Activated T-cell treated with anti-CD3 and anti-CD28 coated beads for 48 hours (primary cell): Measurements from ENCODE around the gene PITX1.
"Not testable (repeated sequence)": the region's sequence is repeated elsewhere in the genome, so short reads cannot be mapped to it uniquely, and the experiment has no call there.

Source experiments
- DNase-seq: peaks from one replicate; pipeline ENCODE4 v3.0.0-alpha.2; 2020; ENCODE audit warnings: low read depth

PITX1 gene

DNA sequence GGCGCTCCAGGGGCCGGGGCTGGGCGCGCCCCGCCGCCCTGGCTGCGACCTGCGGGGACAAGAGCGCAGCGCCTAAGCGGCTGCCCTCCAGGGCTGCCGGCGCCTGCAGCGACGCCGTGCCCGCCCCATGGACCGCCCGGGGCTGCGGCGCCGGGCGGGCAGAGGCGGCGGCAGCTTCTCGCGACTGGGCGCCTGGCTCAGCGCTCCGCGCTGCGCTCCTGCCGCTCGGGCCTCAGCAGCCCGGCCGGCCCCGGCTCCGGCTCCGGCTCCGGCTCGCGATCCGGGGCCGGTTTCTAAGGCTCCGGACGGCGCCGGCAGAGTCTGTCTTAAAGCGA is at the start of gene PITX1:
Gene PITX1 (minus strand): TSS at position 328 of the 335 bp plus-strand sequence. CDS start 347 bp downstream, outside the sequence.
- DNase-seq, result no peak

DNA sequence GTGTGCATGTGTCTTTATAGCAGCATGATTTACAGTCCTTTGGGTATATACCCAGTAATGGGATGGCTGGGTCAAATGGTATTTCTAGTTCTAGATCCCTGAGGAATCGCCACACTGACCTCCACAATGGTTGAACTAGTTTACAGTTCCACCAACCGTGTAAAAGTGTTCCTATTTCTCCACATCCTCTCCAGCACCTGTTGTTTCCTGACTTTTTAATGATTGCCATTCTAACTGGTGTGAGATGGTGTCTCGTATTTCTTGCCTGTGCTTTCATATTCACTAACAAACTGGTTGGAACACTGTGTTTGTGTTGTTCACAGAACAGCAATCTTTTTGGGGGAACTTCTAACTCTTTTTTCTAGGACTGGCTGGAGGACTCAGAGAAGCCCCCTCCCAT is 49.3 kb upstream of the PITX1 start:
- not testable (repeated sequence) for DNase-seq

DNA sequence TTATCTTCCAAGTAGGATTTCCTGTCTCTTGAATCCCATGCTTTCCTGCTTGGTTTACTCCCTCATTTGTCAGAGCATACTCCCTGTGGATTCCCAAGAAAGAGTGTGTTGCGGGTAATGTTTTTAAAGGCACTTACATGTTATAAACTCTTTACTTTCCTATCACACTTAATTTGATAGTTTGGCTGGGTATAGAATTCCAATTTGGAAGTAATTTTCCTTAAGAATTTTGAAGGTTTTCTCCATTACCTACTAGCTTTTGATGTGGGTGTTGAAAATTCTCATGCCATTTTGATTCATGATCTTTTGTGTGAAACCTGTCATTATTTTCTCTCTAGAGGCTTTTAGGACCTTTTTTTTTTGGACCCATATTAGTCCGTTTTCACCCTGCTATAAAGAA is 47.2 kb upstream of the PITX1 start:
- no peak for DNase-seq

DNA sequence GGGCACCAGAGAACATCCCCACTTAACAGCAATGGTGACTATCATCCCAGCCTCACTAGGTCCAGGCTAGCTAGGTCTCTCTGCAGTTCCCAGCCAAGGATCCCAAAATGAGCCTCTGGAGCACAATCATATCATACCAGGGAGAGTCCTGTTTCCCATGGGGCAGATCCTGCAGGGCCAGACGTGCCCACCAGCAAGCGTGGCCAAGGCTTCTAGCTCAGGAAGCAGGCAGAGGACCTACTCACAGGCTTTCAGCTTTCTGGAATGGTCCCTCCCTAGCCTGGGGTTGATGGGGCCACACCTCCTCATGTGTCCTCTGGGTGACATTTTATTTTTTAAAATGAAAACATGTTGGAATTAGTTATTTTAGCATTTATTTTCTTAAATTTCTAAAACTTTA is 45.7 kb upstream of the PITX1 start:
- DNase-seq, result no peak

DNA sequence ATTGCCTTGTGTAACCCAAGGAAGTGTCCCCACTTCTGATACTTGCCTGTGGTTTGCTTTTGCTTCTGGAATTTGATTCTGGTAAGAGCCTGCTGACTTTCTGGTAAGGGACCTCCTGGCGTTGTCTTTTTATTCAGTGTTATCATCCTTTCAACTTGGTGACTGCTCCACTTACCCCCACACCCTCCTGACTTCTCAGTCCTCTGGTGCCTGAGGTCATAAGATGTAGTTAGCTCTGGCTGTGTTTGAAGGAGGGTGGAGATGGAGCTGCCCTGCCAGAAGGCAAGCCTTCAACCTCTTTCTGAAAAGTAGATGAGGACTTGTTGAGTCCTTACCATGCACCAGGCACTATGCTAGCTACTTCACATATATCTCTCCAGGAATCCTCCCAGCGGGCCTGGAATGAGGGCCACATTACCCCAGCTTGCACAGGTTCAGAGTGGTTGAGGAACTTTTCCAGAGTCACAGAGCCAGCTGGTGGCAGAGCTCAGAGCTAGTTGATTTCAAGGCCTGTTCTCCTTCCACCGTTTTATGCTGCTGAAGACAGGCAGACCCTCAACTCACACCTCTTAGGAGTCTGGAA is 45.2 kb upstream of the PITX1 start:
- DNase-seq, result no peak

DNA sequence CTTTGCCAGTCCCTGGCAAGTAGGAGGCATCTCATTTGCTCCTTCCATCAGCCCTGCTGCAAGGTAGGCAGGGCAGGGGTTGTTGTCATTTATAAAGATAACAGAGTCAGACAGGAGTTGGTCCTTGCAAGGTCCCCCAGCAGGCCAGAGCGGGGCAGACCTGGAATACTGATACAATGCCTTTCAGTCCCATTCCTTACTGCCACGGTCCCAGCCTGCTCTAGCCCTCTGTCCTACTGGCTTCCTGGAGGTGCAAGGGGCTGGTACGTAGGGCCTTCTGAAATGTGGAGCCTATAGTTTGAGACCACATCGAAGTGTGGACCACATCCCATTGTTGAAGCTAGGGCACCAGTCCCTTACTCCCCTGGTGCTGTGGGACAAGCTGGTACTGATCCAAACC is 42.8 kb upstream of the PITX1 start:
- no peak for DNase-seq

DNA sequence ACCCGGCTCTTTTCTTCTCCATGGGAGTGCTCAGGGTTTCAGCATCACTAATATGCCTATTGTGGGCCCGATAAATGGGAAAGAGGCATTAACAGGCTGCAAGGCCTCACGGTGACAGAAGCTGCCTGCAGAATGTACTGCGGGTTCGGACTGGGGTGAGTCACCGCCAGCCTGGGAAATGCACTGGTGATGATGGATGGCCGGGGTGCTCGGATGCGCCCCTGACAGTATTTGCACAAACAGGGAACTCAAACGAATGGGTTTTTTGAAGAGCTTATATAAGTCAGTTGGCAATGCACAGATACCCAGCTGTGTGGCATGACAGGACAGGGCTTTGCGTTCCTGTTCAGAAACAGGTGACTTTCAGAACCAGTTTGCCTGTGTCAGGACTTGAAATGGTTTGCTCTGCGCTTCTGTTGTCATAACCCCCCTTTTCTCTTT is 42.0 kb upstream of the PITX1 start:
- no peak for DNase-seq

DNA sequence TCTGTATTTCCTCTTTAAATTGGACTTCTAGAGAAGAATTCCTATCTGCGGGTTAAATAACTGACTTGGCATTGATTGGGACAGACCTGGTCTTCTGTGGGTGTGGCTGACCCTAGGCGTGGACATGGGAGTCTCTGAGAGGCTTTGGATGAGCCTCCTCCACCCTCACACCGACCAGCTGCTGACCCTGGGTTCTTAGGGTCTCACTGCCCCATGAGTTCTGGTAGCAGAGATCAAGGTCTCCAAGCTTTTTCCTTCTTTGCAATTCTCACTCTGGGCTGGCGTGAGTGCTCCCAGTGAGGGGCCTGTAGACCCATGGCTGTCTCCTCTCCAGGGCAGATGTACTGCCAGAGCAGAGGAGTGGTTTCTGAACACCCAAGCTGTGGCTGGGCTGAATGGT is 41.6 kb upstream of the PITX1 start:
- DNase-seq, result no peak

DNA sequence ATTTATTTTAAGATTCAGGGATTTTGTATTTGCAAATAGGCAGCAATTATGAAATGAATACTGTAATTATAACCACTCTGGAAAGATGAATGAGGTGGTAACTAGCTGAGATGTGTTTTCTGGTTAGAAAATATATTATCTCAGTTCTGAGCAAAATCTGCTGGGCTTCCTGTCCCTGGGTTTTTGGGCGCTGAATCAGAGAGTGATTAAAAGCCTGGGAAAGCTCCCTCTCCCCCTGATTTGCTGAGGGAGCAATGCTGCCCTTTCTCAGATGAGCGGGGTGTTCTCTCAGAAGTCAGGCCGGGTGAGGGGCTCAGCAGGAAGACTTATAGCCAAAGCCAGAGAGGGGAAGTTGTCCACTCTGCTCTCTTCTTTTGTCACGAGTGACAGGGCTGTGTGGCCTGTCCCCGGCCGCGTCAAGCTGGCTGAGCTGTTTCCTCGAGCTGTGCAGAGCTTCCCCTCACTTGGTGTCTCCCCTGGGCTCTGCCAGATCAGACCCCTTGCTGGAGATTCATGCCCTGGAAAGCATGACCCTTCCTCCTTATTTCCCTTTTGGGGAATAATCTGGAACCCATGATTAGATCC is 39.8 kb upstream of the PITX1 start:
- no peak for DNase-seq

DNA sequence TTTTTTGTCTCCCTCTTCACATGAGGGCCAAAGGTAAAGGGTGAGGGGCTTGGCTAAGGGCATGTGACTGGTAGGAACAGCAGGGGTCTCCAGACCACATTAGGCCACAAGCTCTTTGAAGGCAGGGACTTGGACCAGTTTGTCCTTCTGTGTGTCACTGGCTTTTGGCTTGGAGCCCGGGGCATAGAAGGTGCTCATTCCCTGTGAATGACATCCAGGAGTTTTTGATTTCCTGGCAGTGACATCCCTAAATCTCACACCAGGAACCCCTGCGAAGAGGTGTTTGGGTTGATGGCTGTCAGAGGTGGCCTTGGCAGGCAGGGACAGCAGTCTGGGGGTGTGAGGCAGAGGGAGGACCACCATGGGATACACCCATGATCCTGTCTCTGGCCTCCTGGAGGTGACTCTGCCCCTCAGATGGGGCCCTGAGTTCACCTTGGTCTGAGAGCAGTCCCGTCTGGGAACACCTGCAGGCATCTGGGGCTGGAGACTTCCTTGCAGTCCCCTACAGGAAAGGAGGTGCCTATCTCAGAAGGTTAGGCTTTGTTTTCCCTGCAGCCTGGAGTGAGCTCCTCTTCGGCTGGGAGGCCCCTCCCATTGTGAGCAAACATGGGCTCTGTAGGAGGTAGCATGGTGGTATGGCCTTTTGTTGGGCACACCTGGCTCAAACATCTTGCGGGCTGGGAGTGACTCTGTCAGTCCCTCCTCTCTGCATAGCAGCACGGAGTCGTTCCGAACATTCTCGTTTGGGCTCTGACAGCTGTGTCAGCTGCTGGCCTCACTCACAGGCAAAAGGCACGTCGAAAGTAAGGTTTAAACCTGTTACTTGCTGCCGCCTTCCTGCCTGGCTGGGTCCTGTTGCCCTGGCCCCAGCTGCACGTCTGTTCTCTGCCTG is 38.6 kb upstream of the PITX1 start:
- no peak for DNase-seq

DNA sequence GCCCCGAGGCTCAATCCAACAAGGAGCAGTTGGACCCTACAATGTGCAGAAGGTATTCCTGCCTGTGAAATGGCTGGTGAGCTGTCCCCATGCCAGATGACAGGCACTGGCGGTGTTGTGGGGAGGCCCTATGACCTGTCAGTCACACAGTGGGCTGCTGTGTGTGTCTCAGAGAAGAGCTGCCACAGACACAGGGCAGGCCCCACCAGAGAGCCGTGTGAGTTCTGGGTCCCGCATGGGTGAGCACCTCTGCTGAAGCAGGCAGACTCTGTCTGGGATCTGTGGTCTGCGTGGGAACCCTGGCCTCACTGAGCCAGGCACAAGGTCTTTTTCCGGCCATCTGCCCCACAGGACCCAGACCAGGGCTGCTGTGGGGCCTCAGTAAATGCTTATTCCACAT is 37.3 kb upstream of the PITX1 start:
- no peak for DNase-seq

DNA sequence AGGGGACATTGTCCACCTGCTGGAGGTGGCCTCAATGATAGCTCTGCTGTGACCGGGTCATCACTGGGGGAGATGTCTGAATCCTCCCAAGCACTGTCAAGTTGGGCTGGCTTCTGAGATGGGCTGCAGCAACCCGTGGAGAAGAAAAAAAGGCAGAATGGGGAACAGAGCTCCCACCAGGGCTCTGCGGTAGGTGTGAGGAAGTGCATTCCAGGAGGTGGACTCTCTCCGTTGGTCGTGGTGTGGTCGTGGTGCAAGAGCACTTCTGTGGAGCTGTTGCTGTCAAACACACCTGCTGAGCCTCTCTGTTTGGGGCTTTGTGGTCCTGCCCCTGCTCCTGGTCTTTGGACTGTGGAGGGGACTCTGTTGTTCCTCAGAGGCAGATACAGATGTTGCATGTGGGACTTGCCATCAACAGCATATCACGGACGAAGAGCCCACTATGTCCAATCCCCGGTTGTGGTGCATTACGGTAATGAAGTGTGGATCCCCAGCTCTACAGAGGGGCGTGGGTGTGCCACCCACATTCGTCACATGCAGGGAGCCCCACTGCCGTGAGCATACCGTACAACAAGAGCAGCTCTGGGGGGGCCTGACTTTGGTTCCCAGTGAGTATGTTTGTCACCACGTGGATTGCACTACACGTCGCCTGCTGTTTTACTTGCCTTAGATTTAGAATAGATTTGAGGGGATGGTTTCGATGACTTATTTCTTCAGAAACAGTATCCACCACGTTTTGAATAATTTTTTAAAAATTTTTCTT is 36.0 kb upstream of the PITX1 start:
- no peak for DNase-seq

DNA sequence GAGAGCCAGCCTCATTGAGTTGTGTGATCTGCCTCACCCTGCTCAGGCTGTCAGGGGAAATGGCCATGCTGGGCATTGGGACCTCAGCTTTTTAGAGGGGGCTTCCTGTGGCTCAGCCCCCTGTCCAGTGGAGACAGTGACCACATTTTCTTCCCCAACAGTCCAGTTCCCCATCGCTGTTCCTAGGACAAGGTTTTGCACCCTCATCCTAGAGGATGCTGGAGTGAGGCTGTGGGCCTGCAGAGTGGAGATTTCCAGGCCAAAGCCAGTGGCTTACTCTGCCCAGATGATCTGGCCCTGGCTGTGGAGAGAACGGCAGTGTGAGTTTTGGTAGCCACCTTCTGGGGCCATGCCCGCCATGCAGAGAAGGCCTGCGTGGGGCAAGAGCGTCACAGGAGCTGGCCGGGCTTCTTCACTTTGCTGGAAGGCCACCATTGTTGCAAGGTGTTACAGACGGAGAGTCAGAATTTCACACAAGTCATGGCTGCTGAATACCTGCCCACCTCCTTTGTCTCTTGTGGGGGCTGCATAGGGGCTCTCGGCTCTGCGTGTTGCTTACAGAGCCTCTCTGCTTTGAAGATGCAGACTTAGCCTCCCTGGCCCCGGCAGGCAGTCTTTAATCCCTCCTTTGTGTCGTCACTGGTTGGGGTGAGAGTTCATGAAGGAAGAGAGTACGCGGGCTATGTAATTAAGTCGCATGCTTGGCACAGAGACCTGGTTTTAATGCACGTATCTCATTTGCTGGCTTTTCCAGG is 35.2 kb upstream of the PITX1 start:
- DNase-seq, result no peak

DNA sequence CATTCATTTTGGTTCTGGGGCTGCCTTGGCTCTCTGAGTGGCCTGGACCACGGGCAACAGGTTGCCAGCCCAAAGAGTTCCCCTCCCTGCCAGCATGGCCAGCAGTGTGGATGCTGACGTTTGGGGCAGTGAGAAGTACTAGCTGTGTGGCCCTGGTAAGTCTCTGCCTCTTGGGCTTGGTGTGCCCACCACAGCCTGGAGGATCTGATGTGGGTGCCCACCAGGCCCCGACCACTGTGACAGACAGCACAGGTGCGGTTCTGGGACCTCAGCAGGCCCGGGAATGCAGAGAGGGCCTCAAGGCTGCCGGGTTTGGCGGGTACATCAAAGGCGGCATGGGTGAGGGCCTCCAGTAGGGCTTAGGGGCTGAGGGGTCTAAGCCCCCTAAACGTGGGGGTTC is 33.6 kb upstream of the PITX1 start:
- DNase-seq, result no peak

DNA sequence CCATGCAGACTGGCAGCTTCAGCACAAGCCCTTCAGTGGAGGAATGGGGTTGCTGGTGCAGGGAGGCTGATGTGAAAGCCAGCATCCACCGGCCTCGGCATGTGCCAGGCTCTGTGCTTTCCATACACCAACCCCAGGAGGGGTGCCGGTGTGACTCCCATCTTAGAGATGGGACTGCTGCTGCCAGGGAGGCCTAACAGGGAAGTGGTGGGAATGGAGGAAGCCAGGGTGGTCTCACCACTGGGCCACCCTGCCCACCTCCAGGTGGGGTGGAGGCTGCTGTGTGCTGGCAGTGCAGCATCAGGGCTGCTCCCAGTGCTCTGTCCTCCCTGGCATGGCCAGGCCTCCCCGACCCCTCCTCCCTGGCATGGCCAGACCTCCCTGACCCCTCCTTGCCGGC is 32.8 kb upstream of the PITX1 start:
- no peak for DNase-seq

DNA sequence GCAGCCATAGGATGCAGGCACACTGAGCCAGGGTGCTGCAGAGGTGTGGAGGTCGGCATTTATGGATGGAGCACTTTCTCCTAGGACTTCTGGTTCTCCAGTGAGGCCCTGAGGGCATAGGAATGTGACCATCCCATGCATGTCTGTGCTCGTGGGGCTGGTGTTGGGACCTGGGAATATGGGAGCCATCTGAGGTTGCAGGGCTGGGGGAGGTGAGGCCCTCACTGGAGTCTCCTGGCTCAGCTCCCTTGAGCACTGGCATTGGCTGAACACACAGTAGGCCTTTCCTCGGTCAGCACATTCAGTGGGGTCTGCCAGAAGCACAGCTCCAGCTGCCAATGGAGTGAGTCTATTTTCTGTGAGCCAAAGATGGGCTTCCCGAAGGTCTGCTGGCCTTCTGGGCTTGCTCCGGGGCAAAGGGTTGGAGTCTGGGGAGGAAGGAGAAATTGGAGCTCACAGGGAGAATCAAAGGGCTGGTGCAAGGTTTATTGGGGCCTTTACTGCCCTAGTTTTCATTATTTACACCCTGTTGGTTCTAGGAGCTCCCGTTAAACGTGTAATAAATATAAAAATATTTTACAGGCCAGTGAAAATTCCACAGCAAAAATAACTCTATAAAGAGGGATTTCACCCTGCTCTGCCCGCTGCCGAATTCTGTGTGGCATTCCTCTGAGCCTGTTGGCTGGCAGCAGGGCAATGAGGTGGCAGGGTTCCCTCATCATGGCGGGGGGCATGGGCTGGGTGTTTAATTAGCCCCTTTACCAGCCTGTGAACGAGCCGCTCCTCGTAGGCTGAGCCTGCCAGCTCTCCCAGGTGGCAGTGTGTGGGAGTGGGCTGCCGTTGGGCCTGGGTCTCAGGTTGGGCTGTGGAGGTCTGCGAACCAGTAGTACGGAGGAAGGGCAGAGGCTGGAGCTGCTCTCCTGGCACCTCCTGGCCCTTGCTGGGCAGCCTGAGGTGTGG is 31.6 kb upstream of the PITX1 start:
- no peak for DNase-seq

DNA sequence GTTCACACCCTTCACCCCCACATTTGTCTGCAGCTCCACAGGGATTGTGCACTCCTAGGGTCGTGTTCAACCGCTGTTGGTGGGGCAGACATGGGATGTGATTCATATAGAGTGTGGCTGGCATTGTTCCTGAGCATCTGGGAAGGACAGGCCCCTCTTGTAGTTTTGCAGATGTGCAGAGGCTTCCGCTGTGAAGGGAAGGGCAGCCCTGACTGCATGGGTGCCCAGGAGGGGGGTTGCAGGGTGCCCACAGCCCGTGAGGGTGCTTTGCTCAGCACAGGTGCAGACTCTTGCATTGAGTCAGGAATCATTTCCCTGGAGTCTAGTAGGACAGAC is 30.2 kb upstream of the PITX1 start:
- DNase-seq, result no peak

DNA sequence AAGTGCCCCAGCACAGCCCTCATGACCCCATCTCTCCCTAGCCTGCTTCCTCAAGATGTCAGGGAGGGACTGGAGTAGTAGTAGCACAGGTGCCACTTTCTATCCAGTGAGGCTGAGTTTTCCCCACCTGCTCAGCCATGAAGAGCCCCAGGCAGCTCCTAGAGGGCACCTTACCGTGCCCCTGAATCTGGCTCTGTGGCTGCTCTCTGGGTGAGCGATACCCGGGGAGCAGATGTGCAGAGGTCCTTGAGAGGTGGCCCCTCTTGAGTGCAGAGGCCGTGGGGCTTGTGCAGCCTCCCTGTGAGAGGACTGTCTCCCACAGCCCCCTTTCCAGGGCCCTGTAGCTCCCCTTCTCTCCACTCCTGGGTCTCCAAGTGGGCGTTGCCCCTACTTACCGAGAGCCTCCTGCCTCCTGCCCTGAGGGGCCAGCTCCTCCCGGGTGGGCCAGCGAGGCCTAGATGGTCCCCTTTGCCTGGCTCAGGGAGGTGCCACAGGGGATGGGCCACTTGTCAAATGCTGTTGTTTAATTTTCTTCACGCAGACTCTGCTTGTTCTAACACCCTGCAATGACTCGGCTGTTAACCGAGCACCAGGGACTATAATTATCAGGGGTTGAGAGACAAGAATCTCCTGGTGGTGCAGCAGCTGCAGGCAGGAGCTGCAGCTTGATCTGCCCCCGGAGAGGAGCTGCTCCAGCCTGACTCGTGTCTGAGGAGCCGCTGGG is 29.6 kb upstream of the PITX1 start:
- DNase-seq, result no peak

DNA sequence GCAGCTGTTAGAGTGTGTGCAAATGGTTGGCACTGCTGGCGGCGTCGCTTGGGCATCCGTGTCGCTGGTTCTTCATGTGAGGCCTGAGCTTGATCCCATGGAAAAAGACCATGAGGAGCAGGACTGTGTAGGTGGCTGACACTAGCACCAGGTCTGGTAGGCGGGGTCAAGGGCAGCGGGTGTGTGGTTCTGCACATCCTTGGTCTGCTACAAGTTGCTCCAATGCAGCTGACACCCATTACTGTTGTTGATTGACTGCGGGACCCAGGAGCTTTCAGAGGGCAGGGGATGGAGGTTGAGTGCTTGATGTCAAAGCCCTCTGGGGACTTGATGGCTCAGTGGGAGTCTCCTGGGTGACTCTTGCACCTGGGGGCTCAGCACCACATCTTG is 29.0 kb upstream of the PITX1 start:
- no peak for DNase-seq
